NT2/D1 (cell line): ENCODE measurements around the gene HEATR5B.

Experiments used
- SUZ12 ChIP-seq: IDR thresholded peaks from 2 replicates; pipeline ENCODE4 v1.6.1; 2011; ENCODE audit not compliant: insufficient read length, insufficient read depth; ENCODE audit errors: extremely low read depth
- YY1 ChIP-seq: IDR thresholded peaks from 2 replicates; pipeline ENCODE4 v1.6.1; 2011; ENCODE audit not compliant: insufficient read length, insufficient read depth
- ZNF274 ChIP-seq: IDR thresholded peaks from 2 replicates; pipeline ENCODE4 v1.6.1; 2011; ENCODE audit warnings: mild to moderate bottlenecking, low read depth, low read length

GRCh38 chr2:37096568-37096967, 12.4 kb upstream of the HEATR5B start:
- no peak for TF ChIP-seq ZNF274
- no peak for TF ChIP-seq YY1
- TF ChIP-seq SUZ12, result no peak
